ENCODE data around the gene CHIT1.

The CHIT1 gene

DNA sequence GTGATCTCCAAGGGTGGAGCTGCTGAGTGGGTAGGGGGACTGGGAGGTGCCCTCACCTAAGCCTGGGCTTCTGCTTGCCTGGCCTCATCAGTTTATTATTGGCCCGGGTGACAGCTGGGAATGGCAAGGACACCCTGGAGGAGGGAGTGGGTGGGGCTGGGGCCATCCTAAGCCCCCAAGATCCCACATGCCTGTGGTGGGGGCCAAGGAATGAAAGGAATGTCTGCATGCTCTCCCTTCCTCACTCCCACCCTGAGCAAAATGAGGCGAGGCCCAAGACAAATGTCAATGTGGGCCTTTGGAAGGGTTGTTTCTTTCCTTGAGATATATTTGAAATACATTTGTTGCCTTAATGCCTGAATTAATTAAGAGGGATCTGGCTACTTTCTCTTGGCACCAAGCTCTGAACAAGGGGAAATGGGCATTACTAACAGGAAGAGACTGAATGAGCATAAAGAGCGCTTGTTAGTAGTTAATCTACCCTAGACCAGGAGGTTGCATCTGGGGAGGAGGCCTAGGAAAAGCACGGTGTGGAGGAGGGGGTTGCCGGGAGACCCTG, 23.3 kb downstream of the CHIT1 start:
- TF ChIP-seq FOXP2 (optimal IDR thresholded peaks at IDR 0.05; ENCODE audit: control extremely low read depth, extremely low read length, insufficient read depth) (no peak), EZH2 (IDR thresholded peaks at IDR 0.05) (no peak), POLR2AphosphoS5 (IDR thresholded peaks at IDR 0.05; ENCODE audit: borderline replicate concordance, low read depth, low read length) (no peak)
- Histone ChIP-seq H3K4me3 (no peak overlapping the region), H3K27ac (no peak overlapping the region), H3K9ac (ENCODE audit: insufficient read length) (no peak overlapping the region), H3K9me3 (ENCODE audit: low read depth, low read length) (no peaks in the 10 kb centered on the region), H3K36me3 (ENCODE audit: insufficient read depth, low read length) (no peaks in the 10 kb centered on the region)
- no peak for DNase-seq (ENCODE audit: low read depth, low spot score)

DNA sequence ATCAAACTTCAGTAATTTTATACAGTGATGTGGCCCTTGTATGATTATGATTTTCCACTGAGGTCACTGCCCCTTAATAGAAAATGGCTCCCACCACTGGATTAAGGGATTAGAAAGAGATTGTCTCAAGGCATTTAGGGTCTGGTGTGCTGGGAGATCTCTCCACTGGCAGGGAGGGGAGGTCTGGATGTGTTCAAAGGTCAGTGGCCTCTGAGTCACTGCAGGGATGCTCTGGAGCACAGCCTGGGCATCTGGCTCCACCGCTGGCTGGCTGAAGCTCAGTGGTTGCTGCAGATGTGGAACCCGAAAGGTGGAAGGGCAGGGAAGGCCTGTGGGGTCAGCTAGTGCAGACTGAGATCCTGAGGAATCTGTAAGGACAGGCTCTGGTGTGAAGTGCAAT, 24.7 kb downstream of the CHIT1 start:
- TF ChIP-seq POLR2AphosphoS5 (IDR thresholded peaks at IDR 0.05; ENCODE audit: borderline replicate concordance, low read depth, low read length) (no peak), EZH2 (IDR thresholded peaks at IDR 0.05) (no peak), FOXP2 (optimal IDR thresholded peaks at IDR 0.05; ENCODE audit: control extremely low read depth, extremely low read length, insufficient read depth) (no peak)
- H3K36me3 ChIP-seq (ENCODE audit: insufficient read depth, low read length): no peaks in the 10 kb centered on the region
- no peak overlapping the region for H3K9ac ChIP-seq (ENCODE audit: insufficient read length)
- no peak overlapping the region for H3K4me3 ChIP-seq
- no peak for DNase-seq (ENCODE audit: low read depth, low spot score)
- H3K9me3 ChIP-seq (ENCODE audit: low read depth, low read length): no peaks in the 10 kb centered on the region
- H3K27ac ChIP-seq: no peak overlapping the region

DNA sequence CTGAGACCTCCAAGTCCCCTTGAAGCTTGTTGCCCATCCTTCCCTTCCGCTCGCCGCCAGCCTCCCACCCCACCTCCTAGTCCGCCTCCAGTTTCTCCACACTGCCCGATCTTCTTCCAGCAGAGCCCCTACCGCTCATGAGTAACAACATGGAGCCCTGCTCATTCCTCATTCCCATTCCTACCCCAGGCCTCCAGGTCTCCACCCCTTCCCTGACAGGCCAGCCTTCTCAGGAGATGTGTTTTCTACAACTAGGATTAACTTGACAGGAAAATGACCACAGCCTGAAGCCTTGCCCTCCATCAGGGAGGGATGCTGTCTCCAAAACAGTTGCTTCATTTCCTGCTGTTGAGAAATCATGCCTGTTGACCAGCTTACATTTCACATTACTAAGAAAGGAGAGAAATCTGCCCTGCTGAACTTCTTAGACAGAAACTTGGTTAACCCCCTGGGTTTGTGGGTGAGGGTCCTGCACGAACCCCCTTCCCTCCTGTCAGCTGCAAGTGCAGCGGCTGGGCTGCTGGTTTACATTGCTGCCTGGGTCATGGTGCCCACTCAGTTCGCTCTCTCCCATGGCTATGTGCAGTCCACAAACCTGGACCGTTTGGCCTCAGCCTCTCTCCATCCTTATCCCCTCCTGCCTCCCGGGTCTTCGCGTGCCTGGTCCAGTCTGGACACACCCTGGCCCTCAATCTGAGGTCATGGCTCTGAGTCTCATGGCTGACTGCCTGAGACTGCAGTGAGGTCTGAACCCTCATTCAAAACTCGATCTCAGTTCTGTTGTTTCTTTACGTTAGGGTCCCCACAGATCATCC, 26.8 kb downstream of the CHIT1 start:
- Histone ChIP-seq H3K9ac (ENCODE audit: insufficient read length) (no peak overlapping the region), H3K4me3 (no peak overlapping the region), H3K9me3 (ENCODE audit: low read depth, low read length) (no peaks in the 10 kb centered on the region), H3K27ac (no peak overlapping the region), H3K36me3 (ENCODE audit: insufficient read depth, low read length) (no peaks in the 10 kb centered on the region)
- no peak for DNase-seq (ENCODE audit: low read depth, low spot score)
- TF ChIP-seq POLR2AphosphoS5 (IDR thresholded peaks at IDR 0.05; ENCODE audit: borderline replicate concordance, low read depth, low read length): no peak
- TF ChIP-seq EZH2 (IDR thresholded peaks at IDR 0.05): no peak
- no peak for TF ChIP-seq FOXP2 (optimal IDR thresholded peaks at IDR 0.05; ENCODE audit: control extremely low read depth, extremely low read length, insufficient read depth)

DNA sequence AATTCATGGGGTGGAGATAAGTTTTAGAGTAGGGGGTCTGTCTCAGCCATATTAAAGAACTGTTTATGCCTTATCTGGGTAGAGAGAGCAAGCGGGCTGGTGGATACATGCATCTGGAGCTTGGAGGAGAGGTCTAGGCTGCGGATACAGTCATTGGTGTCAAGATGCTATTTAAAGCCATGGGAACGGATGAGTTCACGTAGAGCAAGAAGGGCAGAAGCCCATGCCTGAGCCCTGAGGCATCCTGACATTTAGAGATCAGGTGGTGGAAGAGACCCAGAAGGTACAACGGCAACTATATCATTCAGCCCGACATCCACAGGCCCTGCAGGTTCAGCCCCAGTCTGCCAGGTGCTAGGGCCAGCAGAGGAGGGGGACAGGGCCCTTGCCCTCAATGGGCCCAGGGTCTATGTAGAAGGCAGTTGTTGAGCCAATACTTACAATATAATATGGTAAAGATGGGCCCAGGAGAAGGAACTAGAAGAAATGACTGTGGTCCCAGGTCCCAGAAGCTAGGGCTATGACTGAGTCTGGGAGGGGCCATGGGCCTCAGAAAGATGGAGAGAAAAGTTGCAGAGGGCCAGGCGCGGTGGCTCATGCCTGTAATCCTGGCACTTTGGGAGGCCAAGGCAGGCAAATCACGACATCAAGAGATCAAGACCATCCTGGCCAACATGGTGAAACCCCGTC, 27.8 kb downstream of the CHIT1 start:
- DNase-seq (ENCODE audit: low read depth, low spot score): no peak
- Histone ChIP-seq H3K36me3 (ENCODE audit: insufficient read depth, low read length) (no peaks in the 10 kb centered on the region), H3K9me3 (ENCODE audit: low read depth, low read length) (no peaks in the 10 kb centered on the region), H3K9ac (ENCODE audit: insufficient read length) (no peak overlapping the region), H3K27ac (no peak overlapping the region), H3K4me3 (no peak overlapping the region)
- TF ChIP-seq EZH2 (IDR thresholded peaks at IDR 0.05) (no peak), FOXP2 (optimal IDR thresholded peaks at IDR 0.05; ENCODE audit: control extremely low read depth, extremely low read length, insufficient read depth) (no peak), POLR2AphosphoS5 (IDR thresholded peaks at IDR 0.05; ENCODE audit: borderline replicate concordance, low read depth, low read length) (no peak)

DNA sequence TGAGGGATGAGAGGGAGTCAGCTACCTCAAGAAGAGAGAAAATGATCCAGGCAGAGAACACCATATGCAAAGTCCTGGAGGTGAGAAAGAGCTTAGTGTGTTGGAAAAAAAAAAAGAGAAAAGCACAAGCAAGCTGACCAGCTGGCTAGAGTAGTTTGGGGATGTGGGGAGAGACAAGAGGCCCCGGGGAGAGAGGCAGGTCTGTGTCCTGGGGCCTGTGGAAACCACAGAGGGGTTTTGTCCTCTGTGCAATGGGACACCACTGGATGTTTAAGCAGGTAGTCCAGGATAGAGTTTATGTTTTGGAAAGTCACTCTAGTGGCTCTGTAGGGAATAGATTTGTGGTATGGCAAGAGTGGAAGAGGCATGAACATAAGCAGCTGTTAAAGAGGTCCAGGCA, 28.6 kb downstream of the CHIT1 start:
- no peak overlapping the region for H3K9ac ChIP-seq (ENCODE audit: insufficient read length)
- H3K4me3 ChIP-seq: no peak overlapping the region
- TF ChIP-seq POLR2AphosphoS5 (IDR thresholded peaks at IDR 0.05; ENCODE audit: borderline replicate concordance, low read depth, low read length) (no peak), EZH2 (IDR thresholded peaks at IDR 0.05) (no peak), FOXP2 (optimal IDR thresholded peaks at IDR 0.05; ENCODE audit: control extremely low read depth, extremely low read length, insufficient read depth) (no peak)
- no peak for DNase-seq (ENCODE audit: low read depth, low spot score)
- no peak overlapping the region for H3K27ac ChIP-seq
- no peaks in the 10 kb centered on the region for H3K36me3 ChIP-seq (ENCODE audit: insufficient read depth, low read length)
- H3K9me3 ChIP-seq (ENCODE audit: low read depth, low read length): no peaks in the 10 kb centered on the region

DNA sequence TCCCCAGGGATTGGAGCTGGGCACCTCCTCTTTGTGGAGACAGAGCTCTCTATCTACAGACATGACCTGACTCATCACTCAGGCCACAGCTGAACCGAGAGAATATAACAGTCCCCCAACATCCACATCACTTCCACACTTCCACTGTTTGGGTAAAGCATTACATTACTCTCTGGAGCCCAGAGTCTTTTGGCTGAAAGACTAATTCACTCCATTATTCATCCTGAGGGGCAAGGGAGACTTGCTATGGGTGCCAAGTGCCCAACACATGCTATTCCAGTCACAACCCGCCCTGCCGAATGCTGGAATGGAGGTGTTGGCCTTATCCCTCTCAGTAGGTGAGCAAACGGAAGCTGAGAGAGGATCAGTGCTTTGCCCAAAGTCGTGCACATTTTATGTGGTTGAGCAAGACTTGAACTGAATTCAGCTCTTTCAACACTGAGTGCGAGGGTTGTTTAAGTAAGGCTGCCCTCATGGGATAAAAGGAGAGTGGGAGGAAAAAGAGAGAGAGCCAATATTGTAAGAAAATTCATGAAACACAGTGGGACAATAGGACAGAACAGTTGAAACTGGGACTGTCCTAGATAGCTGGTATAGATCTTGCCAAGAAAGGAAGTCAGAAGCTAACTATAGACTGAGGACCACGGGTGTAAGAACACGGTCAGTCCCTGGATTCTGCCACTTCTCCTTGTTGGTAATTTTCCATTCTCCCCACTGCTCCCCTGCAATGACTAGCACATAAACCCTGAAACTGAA, 29.5 kb downstream of the CHIT1 start:
- Histone ChIP-seq H3K36me3 (ENCODE audit: insufficient read depth, low read length) (no peaks in the 10 kb centered on the region), H3K9me3 (ENCODE audit: low read depth, low read length) (no peaks in the 10 kb centered on the region), H3K9ac (ENCODE audit: insufficient read length) (no peak overlapping the region), H3K27ac (no peak overlapping the region), H3K4me3 (no peak overlapping the region)
- no peak for TF ChIP-seq EZH2 (IDR thresholded peaks at IDR 0.05)
- DNase-seq (ENCODE audit: low read depth, low spot score): no peak

DNA sequence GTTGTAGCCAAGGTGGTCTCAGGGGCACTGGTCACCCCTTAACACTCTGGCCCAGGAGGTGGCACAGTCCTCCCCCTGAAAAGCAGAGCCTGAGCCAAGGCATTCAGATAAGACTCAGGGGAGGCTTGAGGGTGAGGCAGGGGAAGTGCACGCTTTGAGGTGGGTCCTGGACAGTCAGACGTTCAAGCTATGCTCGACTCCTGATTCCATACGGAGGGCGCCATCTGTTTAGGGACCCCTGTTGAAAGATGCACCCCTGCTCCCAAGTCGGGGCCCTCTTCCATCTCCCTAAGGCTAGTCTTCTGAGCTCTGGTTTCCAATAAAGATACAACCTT, 30.0 kb downstream of the CHIT1 start:
- TF ChIP-seq FOXP2 (optimal IDR thresholded peaks at IDR 0.05; ENCODE audit: control extremely low read depth, extremely low read length, insufficient read depth): no peak
- no peaks in the 10 kb centered on the region for H3K9me3 ChIP-seq (ENCODE audit: low read depth, low read length)
- H3K4me3 ChIP-seq: no peak overlapping the region
- no peak for DNase-seq (ENCODE audit: low read depth, low spot score)
- H3K27ac ChIP-seq: no peak overlapping the region
- H3K36me3 ChIP-seq (ENCODE audit: insufficient read depth, low read length): no peaks in the 10 kb centered on the region
- H3K9ac ChIP-seq (ENCODE audit: insufficient read length): no peak overlapping the region

DNA sequence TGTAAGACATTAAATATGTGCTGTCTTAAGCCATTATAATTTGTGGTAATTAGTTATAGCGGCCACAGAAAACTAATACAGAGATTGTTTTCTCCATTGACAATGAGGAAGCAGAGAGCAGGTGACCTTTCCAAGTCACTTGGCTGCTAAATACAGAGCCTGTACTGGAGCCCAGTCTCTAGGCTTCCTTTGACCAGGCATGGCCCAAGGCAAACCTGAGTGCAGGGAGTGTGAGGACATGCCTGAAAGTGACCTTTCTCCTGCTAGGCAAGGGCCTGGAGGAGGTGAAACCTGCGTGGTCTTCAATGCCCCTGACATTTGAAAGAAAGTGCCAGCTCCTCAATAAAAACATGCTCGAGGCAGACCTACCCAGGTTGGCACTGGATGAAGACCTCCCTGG, 30.5 kb downstream of the CHIT1 start:
- no peaks in the 10 kb centered on the region for H3K9me3 ChIP-seq (ENCODE audit: low read depth, low read length)
- TF ChIP-seq EZH2 (IDR thresholded peaks at IDR 0.05) (no peak), FOXP2 (optimal IDR thresholded peaks at IDR 0.05; ENCODE audit: control extremely low read depth, extremely low read length, insufficient read depth) (no peak), POLR2AphosphoS5 (IDR thresholded peaks at IDR 0.05; ENCODE audit: borderline replicate concordance, low read depth, low read length) (no peak)
- no peak overlapping the region for H3K9ac ChIP-seq (ENCODE audit: insufficient read length)
- no peaks in the 10 kb centered on the region for H3K36me3 ChIP-seq (ENCODE audit: insufficient read depth, low read length)
- no peak overlapping the region for H3K4me3 ChIP-seq
- no peak overlapping the region for H3K27ac ChIP-seq
- DNase-seq (ENCODE audit: low read depth, low spot score): no peak
